Stimulated activated CD8-positive, alpha-beta memory T cell treated with anti-CD3 and anti-CD28 coated beads, Interleukin-7, amount 100 ng/mL, for 48 hours (primary cell): ENCODE results near the gene COA5.
"Not testable (repeated sequence)": the region's sequence is repeated elsewhere in the genome, so short reads cannot be mapped to it uniquely, and the experiment has no call there.

Experiments
- DNase-seq, 2 donors: peaks; one replicate each; pipeline ENCODE4 v3.0.0-alpha.2; 2020; ENCODE audit warnings: low read depth in 1 of 2; ENCODE audit errors: extremely low read depth in 1 of 2

The COA5 gene

GRCh38 chr2:98607104-98607503 lies 1.2 kb downstream of the COA5 start:
- no peak for DNase-seq

GRCh38 chr2:98606431-98606830 lies 1.9 kb downstream of the COA5 start:
- DNase-seq: no peak

GRCh38 chr2:98605076-98605475 lies 3.2 kb downstream of the COA5 start:
- DNase-seq: no peak

GRCh38 chr2:98604547-98604946 lies 3.8 kb downstream of the COA5 start:
- no peak for DNase-seq

GRCh38 chr2:98601532-98602132 lies 6.7 kb downstream of the COA5 start:
- no peak for DNase-seq

GRCh38 chr2:98598781-98599428 lies 9.4 kb downstream of the COA5 start:
- DNase-seq: no peak

- DNase-seq: not testable (repeated sequence)
Observed at GRCh38 chr2:98594665-98595064, 13.6 kb downstream of the COA5 start.

GRCh38 chr2:98592565-98592964 lies 15.7 kb downstream of the COA5 start:
- DNase-seq: no peak

- DNase-seq: no peak
Observed at GRCh38 chr2:98589489-98589888, 18.8 kb downstream of the COA5 start.

- no peak for DNase-seq
Observed at GRCh38 chr2:98588880-98589431, 19.4 kb downstream of the COA5 start.

GRCh38 chr2:98586551-98587140 lies 21.7 kb downstream of the COA5 start:
- no peak for DNase-seq

- DNase-seq: no peak
Observed at GRCh38 chr2:98585386-98585785, 22.9 kb downstream of the COA5 start.

GRCh38 chr2:98583816-98584618 lies 24.3 kb downstream of the COA5 start:
- no peak for DNase-seq

- no peak for DNase-seq
Observed at GRCh38 chr2:98583276-98583675, 25.0 kb downstream of the COA5 start.

- no peak for DNase-seq
Observed at GRCh38 chr2:98582523-98582922, 25.8 kb downstream of the COA5 start.

- DNase-seq: no peak
Observed at GRCh38 chr2:98580656-98581284, 27.5 kb downstream of the COA5 start.

- DNase-seq: no peak
Observed at GRCh38 chr2:98579926-98580325, 28.4 kb downstream of the COA5 start.

GRCh38 chr2:98578231-98578630 lies 30.1 kb downstream of the COA5 start:
- no peak for DNase-seq

GRCh38 chr2:98577313-98577712 lies 31.0 kb downstream of the COA5 start:
- DNase-seq: no peak

GRCh38 chr2:98576666-98577312 lies 31.5 kb downstream of the COA5 start:
- DNase-seq: no peak
